ENCODE measurements around the gene TVP23A. TPM values are rescaled to one million over a fixed set of nuclear protein-coding genes. Genes with fewer than 3 reads are reported as not detected.

TVP23A gene
- total RNA-seq, 1 donor from 2014 or later, result 0.21 TPM

- DNase-seq (ENCODE audit: low read depth), result no peak
- H3K36me3 ChIP-seq (ENCODE audit: control insufficient read depth, insufficient read depth, low read length), result no peaks in the 10 kb centered on the region
- TF ChIP-seq CTCF (IDR thresholded peaks at IDR 0.05; ENCODE audit: insufficient read depth, low read length, poor library complexity, severe bottlenecking), result no peak
- H3K4me3 ChIP-seq (ENCODE audit: low read depth, low read length), result no peak overlapping the region
- no peaks in the 10 kb centered on the region for H3K27me3 ChIP-seq (ENCODE audit: control insufficient read depth, insufficient read depth, low read length)
Measured at GRCh38 chr16:10852286-10852685, 33.7 kb upstream of the TVP23A start.

GRCh38 chr16:10851512-10851911 lies 32.9 kb upstream of the TVP23A start:
- no peaks in the 10 kb centered on the region for H3K27me3 ChIP-seq (ENCODE audit: control insufficient read depth, insufficient read depth, low read length)
- DNase-seq (ENCODE audit: low read depth), result no peak
- H3K4me3 ChIP-seq (ENCODE audit: low read depth, low read length), result no peak overlapping the region
- no peak for TF ChIP-seq CTCF (IDR thresholded peaks at IDR 0.05; ENCODE audit: insufficient read depth, low read length, poor library complexity, severe bottlenecking)
- no peaks in the 10 kb centered on the region for H3K36me3 ChIP-seq (ENCODE audit: control insufficient read depth, insufficient read depth, low read length)

- TF ChIP-seq CTCF (IDR thresholded peaks at IDR 0.05; ENCODE audit: insufficient read depth, low read length, poor library complexity, severe bottlenecking), result no peak
- no peaks in the 10 kb centered on the region for H3K27me3 ChIP-seq (ENCODE audit: control insufficient read depth, insufficient read depth, low read length)
- no peak overlapping the region for H3K4me3 ChIP-seq (ENCODE audit: low read depth, low read length)
- no peak for DNase-seq (ENCODE audit: low read depth)
- H3K36me3 ChIP-seq (ENCODE audit: control insufficient read depth, insufficient read depth, low read length), result no peaks in the 10 kb centered on the region
Measured at GRCh38 chr16:10850478-10850850, 31.9 kb upstream of the TVP23A start.

GRCh38 chr16:10849736-10850477 lies 31.3 kb upstream of the TVP23A start:
- TF ChIP-seq CTCF (IDR thresholded peaks at IDR 0.05; ENCODE audit: insufficient read depth, low read length, poor library complexity, severe bottlenecking), result no peak
- Histone ChIP-seq H3K36me3 (ENCODE audit: control insufficient read depth, insufficient read depth, low read length) (no peaks in the 10 kb centered on the region), H3K4me3 (ENCODE audit: low read depth, low read length) (no peak overlapping the region), H3K27me3 (ENCODE audit: control insufficient read depth, insufficient read depth, low read length) (no peaks in the 10 kb centered on the region)
- no peak for DNase-seq (ENCODE audit: low read depth)

- Histone ChIP-seq H3K4me3 (ENCODE audit: low read depth, low read length) (no peak overlapping the region), H3K36me3 (ENCODE audit: control insufficient read depth, insufficient read depth, low read length) (no peaks in the 10 kb centered on the region), H3K27me3 (ENCODE audit: control insufficient read depth, insufficient read depth, low read length) (no peaks in the 10 kb centered on the region)
- DNase-seq (ENCODE audit: low read depth), result no peak
- no peak for TF ChIP-seq CTCF (IDR thresholded peaks at IDR 0.05; ENCODE audit: insufficient read depth, low read length, poor library complexity, severe bottlenecking)
Measured at GRCh38 chr16:10847176-10847575, 28.6 kb upstream of the TVP23A start.

Measured in kidney epithelial cell (primary cell).